Measurements from ENCODE around the gene ZFHX3.

DNA sequence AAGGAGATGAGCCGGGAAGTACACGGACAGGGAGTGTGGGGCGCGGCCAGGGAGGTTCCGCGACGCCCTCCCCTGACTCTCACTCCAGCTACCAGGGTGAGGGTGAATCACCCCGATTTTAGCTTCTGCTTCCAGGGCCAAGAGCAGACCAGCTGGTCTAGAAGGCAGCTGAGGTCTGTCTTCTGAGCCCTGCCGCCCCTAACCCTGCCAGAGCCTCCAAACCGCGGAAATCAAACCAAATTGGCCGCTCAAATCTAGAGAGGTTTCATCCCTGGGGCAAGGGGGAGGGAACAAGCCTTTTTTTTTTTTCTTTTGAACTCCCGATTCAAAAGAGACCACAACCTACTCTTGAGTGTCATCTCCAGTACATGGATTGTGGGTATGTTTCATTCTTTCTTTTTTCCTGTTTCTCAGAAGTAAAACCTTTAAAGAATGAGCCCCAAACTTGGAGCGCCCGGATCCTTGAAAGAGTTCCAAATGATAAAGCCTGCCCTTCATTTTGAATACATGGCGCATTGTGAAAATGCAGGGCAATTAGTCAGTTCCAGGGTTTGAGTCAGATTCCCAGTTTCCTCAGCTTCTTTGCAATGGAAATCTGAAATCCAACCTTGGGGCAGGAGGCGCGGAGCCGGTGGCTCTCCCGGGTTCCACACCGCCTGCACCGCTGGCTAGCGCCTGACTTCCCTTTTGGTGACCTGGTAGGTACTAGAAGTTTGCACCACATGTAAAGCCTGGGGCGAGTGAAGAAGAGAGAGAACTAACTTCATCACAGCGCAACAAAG lies 16.5 kb upstream of the ZFHX3 start:
- TF ChIP-seq, protein P1, sequence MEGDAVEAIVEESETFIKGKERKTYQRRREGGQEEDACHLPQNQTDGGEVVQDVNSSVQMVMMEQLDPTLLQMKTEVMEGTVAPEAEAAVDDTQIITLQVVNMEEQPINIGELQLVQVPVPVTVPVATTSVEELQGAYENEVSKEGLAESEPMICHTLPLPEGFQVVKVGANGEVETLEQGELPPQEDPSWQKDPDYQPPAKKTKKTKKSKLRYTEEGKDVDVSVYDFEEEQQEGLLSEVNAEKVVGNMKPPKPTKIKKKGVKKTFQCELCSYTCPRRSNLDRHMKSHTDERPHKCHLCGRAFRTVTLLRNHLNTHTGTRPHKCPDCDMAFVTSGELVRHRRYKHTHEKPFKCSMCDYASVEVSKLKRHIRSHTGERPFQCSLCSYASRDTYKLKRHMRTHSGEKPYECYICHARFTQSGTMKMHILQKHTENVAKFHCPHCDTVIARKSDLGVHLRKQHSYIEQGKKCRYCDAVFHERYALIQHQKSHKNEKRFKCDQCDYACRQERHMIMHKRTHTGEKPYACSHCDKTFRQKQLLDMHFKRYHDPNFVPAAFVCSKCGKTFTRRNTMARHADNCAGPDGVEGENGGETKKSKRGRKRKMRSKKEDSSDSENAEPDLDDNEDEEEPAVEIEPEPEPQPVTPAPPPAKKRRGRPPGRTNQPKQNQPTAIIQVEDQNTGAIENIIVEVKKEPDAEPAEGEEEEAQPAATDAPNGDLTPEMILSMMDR (IDR thresholded peaks at IDR 0.05; ENCODE audit: extremely low read depth in 1 of 2, insufficient read depth in 1 of 2, low read depth in 1 of 2, low read length in 2 of 2), result no peak
- TF ChIP-seq POLR2AphosphoS5 (IDR thresholded peaks at IDR 0.05; ENCODE audit: insufficient read depth, low read depth, low read length), result peak; percentile 7
- TF ChIP-seq POLR2A (IDR thresholded peaks at IDR 0.05; ENCODE audit: low read depth, low read length), result no peak
- no peak for TF ChIP-seq JUN (IDR thresholded peaks at IDR 0.05; ENCODE audit: borderline replicate concordance, insufficient read depth, insufficient read length, low read depth)
- no peak for TF ChIP-seq EZH2 (IDR thresholded peaks at IDR 0.05; ENCODE audit: borderline replicate concordance, low read depth, low read length, severe bottlenecking)

Data from endothelial cell of umbilical vein (primary cell).